Activated B cell treated with CpG ODN at 0.5 μM for 24 hours (primary cell): ENCODE data around the gene SSC4D. TPM values are rescaled to one million over a fixed set of nuclear protein-coding genes. Genes with fewer than 3 reads are reported as not detected.

Source experiments
- ATAC-seq: fragments of 200-7000 bp; cut with Tn5 transposase; one replicate; pipeline ENCODE4 v1.10.0; 2021; ENCODE audit warnings: low read depth, mild to moderate bottlenecking, moderate library complexity
- CTCF ChIA-PET: fragments of 350-600 bp; sonication (Branson Sonifier 250); formaldehyde crosslinking; loops from one replicate; lab custom pipeline; 2021; ENCODE audit warnings: antibody characterized with exemption; lab: Charles Lee
- POLR2A ChIA-PET: fragments of 350-600 bp; sonication (Branson Sonifier 250); formaldehyde crosslinking; loops from one replicate; lab custom pipeline; 2021; ENCODE audit warnings: antibody characterized with exemption; lab: Charles Lee
- DNase-seq: peaks from one replicate; pipeline ENCODE4 v3.0.0; 2022
- H3K27ac Mint-ChIP-seq: one replicate; pipeline ENCODE4 v1.8.0; 2020; ENCODE audit warnings: mixed read lengths
- H3K27me3 Mint-ChIP-seq: one replicate; pipeline ENCODE4 v1.8.0; 2021; ENCODE audit warnings: mixed read lengths
- H3K36me3 Mint-ChIP-seq: one replicate; pipeline ENCODE4 v1.8.0; 2021; ENCODE audit warnings: low read depth, mixed read lengths
- H3K4me1 Mint-ChIP-seq: one replicate; pipeline ENCODE4 v1.8.0; 2021; ENCODE audit warnings: mixed read lengths
- H3K4me3 Mint-ChIP-seq: one replicate; pipeline ENCODE4 v1.8.0; 2020; ENCODE audit warnings: mild to moderate bottlenecking, mixed read lengths
- H3K9me3 Mint-ChIP-seq: one replicate; pipeline ENCODE4 v1.8.0; 2020; ENCODE audit warnings: mixed read lengths
- CTCF ChIP-seq: fragments of 200-600 bp; IDR thresholded peaks from one replicate; pipeline ENCODE4 v1.8.0; 2022; ENCODE audit warnings: antibody characterized with exemption, mild to moderate bottlenecking
- intact Hi-C: fragments of 100-400 bp; cut with micrococcal nuclease; formaldehyde crosslinking; loops from one replicate; pipeline ENCODE4 v1.15.1; 2024
- total RNA-seq: library from RNA; stranded (reverse); gene quantifications from 2 replicates; pipeline ENCODE4 v1.2.3, GENCODE V29; 2022

The SSC4D gene
- total RNA-seq, 1 donor from 2014 or later, result 0.55 TPM

DNA sequence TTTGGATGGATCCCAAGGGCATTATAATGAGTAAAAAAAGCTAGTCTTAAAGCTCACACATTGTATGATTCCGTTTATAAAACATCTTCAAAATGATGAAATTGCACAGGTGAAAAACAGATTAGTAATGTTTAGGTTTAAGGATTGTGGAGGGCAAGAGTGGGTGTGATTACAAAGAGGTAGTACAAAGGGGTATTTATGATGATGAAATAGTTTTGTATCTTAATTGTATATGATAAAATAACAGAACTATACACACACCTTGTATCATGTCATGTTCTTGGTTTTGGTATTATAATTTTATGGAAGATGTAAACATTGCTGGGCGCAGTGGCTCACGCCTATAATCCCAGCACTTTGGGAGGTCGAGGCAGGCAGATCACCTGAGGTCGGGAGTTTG is 2.8 kb upstream of the SSC4D start:
- no peak for ATAC-seq
- POLR2A ChIA-PET, result no interaction called here
- H3K27me3 Mint-ChIP-seq, result no peaks in the 10 kb centered on the region
- no peak overlapping the region for H3K4me3 Mint-ChIP-seq
- no peaks in the 10 kb centered on the region for H3K4me1 Mint-ChIP-seq
- no peak for DNase-seq
- CTCF ChIA-PET, result no interaction called here
- no peaks in the 10 kb centered on the region for H3K9me3 Mint-ChIP-seq
- H3K36me3 Mint-ChIP-seq, result no peaks in the 10 kb centered on the region
- no peak overlapping the region for H3K27ac Mint-ChIP-seq
- TF ChIP-seq CTCF, result no peak
- intact Hi-C loops, result no loop called here

DNA sequence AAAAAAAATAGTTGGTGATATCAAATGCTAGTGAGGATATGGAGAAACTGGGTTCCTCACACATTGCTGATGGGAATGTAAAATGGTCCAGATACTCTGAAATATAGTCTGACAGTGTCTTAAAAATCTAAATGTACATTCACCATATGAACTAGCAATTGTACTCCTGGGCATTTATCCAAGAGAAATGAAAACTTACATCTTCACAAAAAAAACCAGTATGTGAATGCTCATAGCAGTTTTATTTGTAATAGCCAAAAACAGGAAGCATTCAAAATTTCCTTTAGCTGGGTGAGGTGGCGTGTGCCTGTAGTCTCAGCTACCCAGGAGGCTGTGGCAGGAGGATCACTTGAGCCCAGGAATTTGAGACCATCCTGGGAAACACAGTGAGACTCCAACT is 2.1 kb upstream of the SSC4D start:
- H3K9me3 Mint-ChIP-seq, result no peaks in the 10 kb centered on the region
- no peak overlapping the region for H3K4me3 Mint-ChIP-seq
- H3K27me3 Mint-ChIP-seq, result no peaks in the 10 kb centered on the region
- ATAC-seq (no peak), DNase-seq (no peak)
- ChIA-PET POLR2A (no interaction called here), CTCF (no interaction called here)
- no peak for TF ChIP-seq CTCF
- no peaks in the 10 kb centered on the region for H3K4me1 Mint-ChIP-seq
- no peak overlapping the region for H3K27ac Mint-ChIP-seq
- intact Hi-C loops, result no loop called here
- H3K36me3 Mint-ChIP-seq, result no peaks in the 10 kb centered on the region

- H3K9me3 Mint-ChIP-seq, result no peaks in the 10 kb centered on the region
- H3K27ac Mint-ChIP-seq, result no peak overlapping the region
- peaks cover 7% of the 10 kb centered on the region for H3K4me1 Mint-ChIP-seq
- H3K4me3 Mint-ChIP-seq, result no peak overlapping the region
- no peak for ATAC-seq
- CTCF ChIA-PET, result no interaction called here
- TF ChIP-seq CTCF, result no peak
- intact Hi-C loops, result no loop called here
- H3K27me3 Mint-ChIP-seq, result no peaks in the 10 kb centered on the region
- POLR2A ChIA-PET, result no interaction called here
- no peak for DNase-seq
- H3K36me3 Mint-ChIP-seq, result no peaks in the 10 kb centered on the region
These were observed 1.4 kb downstream of the SSC4D start for GRCh38 chr7:76408121-76408560.

GRCh38 chr7:76407718-76408117 is 1.8 kb downstream of the SSC4D start:
- TF ChIP-seq CTCF, result no peak
- no peaks in the 10 kb centered on the region for H3K36me3 Mint-ChIP-seq
- intact Hi-C loops, result no loop called here
- ChIA-PET CTCF (no interaction called here), POLR2A (no interaction called here)
- no peak overlapping the region for H3K27ac Mint-ChIP-seq
- H3K4me3 Mint-ChIP-seq, result no peak overlapping the region
- peaks cover 7% of the 10 kb centered on the region for H3K4me1 Mint-ChIP-seq
- ATAC-seq (no peak), DNase-seq (no peak)
- H3K27me3 Mint-ChIP-seq, result no peaks in the 10 kb centered on the region
- H3K9me3 Mint-ChIP-seq, result no peaks in the 10 kb centered on the region

DNA sequence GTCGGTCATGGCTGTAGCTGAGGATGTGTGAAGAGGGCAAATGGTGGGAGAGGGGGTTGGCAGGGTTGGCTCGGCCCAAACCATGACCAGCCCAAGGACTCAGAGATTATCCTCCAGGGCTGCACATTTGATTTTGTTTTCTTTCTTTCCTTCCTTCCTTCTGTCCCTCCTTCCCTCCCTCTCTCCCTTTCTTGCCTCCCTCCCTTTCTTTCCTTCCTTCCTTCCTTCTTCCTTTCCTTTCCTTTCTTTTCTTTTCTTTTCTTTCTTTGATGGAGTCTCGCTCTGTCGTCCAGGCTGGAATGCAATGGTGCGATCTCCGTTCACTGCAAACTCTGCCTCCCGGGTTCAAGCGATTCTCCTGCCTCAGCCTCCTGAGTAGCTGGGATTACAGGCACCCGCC is 3.8 kb downstream of the SSC4D start:
- no peak for DNase-seq
- intact Hi-C loops, result no loop called here
- Mint-ChIP-seq H3K36me3 (no peaks in the 10 kb centered on the region), H3K27me3 (no peaks in the 10 kb centered on the region), H3K4me1 (peaks cover 7% of the 10 kb centered on the region), H3K9me3 (no peaks in the 10 kb centered on the region), H3K4me3 (no peak overlapping the region), H3K27ac (no peak overlapping the region)
- no peak for ATAC-seq
- ChIA-PET POLR2A (no interaction called here), CTCF (no interaction called here)
- no peak for TF ChIP-seq CTCF
